NCI-H2029 (cell line): ENCODE measurements around the gene MC2R.
"Not testable (repeated sequence)": the region's sequence is repeated elsewhere in the genome, so short reads cannot be mapped to it uniquely, and the experiment has no call there.

Source experiments
- DNase-seq: peaks from one replicate; lab custom pipeline; 2025; lab: John Stamatoyannopoulos, UW

The MC2R gene

DNA sequence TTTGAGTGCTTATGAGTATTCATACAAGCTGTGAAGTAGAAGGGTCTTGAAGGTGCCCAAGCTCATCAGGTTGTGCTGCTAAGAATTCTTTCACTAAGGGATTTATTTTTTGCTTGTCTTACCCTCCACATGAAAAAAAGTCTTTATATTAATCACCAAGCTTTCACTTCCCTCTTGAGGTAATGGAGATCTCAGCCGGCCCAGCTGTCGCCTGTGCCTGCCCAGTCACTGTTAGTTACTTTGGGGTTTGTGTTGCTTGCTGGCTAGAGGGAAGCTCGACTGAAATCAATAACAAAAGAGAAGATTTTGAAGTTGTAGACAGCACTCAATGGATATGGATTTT, 21.9 kb downstream of the MC2R start:
- DNase-seq: no peak

- no peak for DNase-seq
These were observed 23.2 kb downstream of the MC2R start for GRCh38 chr18:13892098-13892497.

DNA sequence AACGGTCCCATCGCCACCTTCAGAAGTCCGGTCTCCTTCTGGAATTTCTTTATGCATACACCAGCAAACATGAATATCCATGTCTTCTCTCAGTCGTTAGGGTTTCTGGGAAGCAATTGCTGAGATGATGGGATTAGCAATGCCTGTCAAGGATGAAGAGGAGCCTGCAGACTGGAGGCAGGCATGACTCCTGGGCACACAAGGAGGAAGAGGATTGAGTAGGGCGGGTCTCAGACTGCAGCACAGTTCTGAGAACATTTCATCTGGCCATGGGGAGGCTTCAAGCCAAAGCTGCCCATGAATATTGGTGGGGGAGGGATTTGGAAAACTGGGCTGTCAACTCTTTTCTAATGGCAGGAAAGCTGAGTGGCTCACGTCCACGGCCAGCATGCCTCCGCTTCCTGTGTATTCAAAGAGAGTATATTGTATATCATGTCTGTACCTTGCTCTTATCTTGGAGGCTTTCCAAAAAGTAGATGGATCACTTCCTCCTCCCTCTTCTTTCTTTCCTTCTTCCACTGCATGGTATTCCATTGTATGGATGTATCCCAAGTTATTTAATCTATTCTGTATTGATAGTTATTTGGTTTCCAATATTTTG, 24.5 kb downstream of the MC2R start:
- peak; percentile 7 for DNase-seq

- DNase-seq: no peak
These were observed 25.7 kb downstream of the MC2R start for GRCh38 chr18:13889671-13890070.

GRCh38 chr18:13888191-13888716, 27.1 kb downstream of the MC2R start:
- no peak for DNase-seq

GRCh38 chr18:13885009-13885408, 30.3 kb downstream of the MC2R start:
- no peak for DNase-seq

- DNase-seq: no peak
These were observed 35.4 kb downstream of the MC2R start for GRCh38 chr18:13879937-13880336.

DNA sequence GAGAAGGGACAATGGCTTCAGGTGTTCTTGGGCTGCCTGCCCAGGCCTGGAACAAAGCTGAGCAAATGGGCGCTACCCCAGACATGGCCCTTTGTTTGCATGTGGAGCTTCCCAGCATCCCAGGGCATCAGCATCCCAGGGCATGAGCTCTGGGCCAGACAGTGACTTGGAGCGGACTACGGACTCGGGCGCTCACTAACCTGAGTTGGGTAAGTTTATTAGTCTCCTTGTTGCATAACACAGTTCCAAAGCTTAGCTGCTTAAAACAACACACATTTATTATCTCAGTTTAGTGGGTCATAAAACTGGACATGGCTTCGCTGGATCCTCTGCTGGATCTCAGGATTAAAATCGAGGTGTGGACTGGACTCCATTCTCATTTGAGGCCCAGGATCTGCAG, 35.8 kb downstream of the MC2R start:
- no peak for DNase-seq

- DNase-seq: no peak
These were observed 36.5 kb downstream of the MC2R start for GRCh38 chr18:13878857-13879256.

GRCh38 chr18:13877157-13877556, 38.2 kb downstream of the MC2R start:
- DNase-seq: no peak

DNA sequence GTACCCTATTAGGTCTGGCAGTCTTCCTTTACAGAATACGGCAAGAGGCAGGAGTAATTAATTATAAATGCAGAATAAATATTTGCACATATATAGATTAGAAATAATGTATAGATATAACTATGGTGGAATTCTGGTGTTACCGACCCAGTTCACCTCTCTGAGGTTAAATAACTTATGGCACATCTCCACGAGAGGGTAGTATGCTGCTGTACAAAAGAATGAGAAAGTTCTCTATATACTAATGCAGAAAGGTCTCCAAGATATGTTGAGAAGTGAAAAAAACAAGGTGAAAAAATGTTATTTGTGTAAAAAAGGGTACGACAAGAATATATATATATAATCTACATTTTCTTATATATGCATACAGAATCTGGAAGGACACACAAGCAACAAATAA, 40.8 kb downstream of the MC2R start:
- DNase-seq: no peak

GRCh38 chr18:13872932-13873331, 42.4 kb downstream of the MC2R start:
- DNase-seq: no peak

DNA sequence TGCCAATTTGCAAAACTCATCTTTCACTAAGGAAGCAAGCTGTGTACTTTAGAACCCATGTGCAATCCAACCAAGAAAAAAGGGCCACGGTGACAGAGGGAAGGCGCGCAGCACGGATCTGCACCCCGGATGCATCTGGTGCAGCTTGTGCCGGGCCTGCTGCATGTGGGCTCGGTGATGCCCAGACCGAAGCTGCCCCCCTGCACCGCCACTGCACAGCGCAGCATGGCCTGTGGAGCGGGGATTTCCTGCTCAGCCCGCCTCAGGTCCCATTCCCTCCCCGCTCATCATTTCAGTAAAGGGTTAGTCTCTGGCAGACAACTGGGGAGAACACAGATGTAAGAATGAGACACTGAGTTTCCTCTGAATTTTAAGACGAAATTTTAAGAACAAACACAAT, 43.0 kb downstream of the MC2R start:
- no peak for DNase-seq

DNA sequence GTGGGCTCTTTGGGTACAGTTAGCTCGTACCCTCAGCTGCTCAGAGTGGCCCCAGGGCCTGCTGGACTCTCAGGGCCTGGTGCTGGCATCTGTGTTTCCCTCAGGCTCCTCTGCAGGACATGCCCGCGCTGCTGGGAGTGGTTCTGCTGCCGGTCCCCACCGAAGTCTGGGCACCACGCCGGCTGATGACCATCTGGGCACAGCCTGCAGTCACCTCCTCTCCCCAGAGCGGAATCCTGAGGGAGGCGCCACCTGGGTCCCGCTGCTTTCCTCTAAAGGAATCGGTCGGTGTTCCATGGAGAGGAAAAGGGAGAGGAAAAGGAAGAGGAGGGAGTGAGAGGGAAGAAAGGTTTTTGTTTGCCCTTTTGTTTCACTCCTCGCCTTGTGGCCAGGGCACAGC, 43.6 kb downstream of the MC2R start:
- no peak for DNase-seq

GRCh38 chr18:13868501-13869271, 46.6 kb downstream of the MC2R start:
- DNase-seq: no peak

DNA sequence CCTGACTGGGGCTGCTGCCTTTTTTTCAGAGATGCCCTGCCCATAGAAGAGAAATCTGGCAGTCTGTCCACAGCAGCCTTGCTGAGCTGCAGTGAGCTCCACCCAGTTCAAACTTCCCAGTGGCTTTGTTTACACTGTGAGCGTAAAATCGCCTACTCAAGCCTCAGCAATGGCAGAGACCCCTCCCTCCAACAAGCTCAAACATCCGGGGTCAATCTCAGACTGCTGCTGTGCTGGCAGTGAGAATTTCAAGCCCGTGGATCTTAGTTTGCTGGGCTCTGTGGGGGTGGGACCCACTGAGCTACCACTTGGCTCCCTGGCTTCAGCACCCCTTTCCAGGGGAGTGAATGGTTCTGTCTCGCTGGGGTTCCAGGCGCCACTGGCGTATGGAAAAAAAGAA, 52.4 kb downstream of the MC2R start:
- DNase-seq: not testable (repeated sequence)

- DNase-seq: no peak
These were observed 65.5 kb downstream of the MC2R start for GRCh38 chr18:13849791-13850190.

GRCh38 chr18:13836559-13836958, 78.8 kb downstream of the MC2R start:
- no peak for DNase-seq

DNA sequence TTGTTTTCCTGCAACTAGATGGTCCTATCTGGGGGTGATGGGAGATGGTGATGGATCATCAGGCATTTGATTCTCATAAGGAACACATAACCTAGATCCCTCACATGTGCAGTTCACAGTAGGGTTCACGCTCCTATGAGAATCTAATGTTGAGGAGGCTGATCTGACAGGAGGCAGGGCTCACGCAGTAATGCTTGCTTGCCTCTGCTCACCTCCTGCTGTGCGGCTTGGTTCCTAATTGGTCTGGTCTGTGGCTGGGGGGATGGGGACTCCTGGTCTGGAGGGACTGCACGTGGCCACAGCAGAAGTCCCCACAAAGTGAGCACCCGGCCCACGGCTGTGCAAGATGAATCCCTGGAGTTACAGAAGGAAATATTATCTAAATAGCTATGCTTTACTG, 80.1 kb downstream of the MC2R start:
- no peak for DNase-seq

GRCh38 chr18:13834496-13835015, 80.8 kb downstream of the MC2R start:
- DNase-seq: no peak
